ENCODE data around the gene CLCN3.

CLCN3 gene

GRCh38 chr4:169616846-169617245 lies 3.5 kb upstream of the CLCN3 start:
- peaks cover 3% of the 10 kb centered on the region for H3K79me2 ChIP-seq
- H3K9ac ChIP-seq, result no peak overlapping the region
- no peak overlapping the region for H3K4me3 ChIP-seq (ENCODE audit: low read depth, low read length)
- no peaks in the 10 kb centered on the region for H3K9me3 ChIP-seq (ENCODE audit: control insufficient read depth, low read length)
- no peaks in the 10 kb centered on the region for H3K36me3 ChIP-seq (ENCODE audit: control insufficient read depth, insufficient read depth, low read length)
- no peaks in the 10 kb centered on the region for H3K4me1 ChIP-seq
- no peaks in the 10 kb centered on the region for H3K27me3 ChIP-seq (ENCODE audit: control insufficient read depth, insufficient read depth, low read length)
- TF ChIP-seq CTCF (IDR thresholded peaks at IDR 0.05), result no peak
- no peak overlapping the region for H3K4me2 ChIP-seq (ENCODE audit: low read length)
- no peak overlapping the region for H2AFZ ChIP-seq
- no peak overlapping the region for H3K27ac ChIP-seq

- Histone ChIP-seq H3K36me3 (ENCODE audit: control insufficient read depth, insufficient read depth, low read length) (no peaks in the 10 kb centered on the region), H3K4me2 (ENCODE audit: low read length) (no peak overlapping the region), H3K79me2 (peaks cover 3% of the 10 kb centered on the region), H3K4me1 (no peaks in the 10 kb centered on the region), H3K27ac (no peak overlapping the region), H3K9ac (no peak overlapping the region), H3K27me3 (ENCODE audit: control insufficient read depth, insufficient read depth, low read length) (no peaks in the 10 kb centered on the region), H3K9me3 (ENCODE audit: control insufficient read depth, low read length) (no peaks in the 10 kb centered on the region), H3K4me3 (ENCODE audit: low read depth, low read length) (no peak overlapping the region), H2AFZ (no peak overlapping the region)
- TF ChIP-seq CTCF (IDR thresholded peaks at IDR 0.05), result no peak
These were observed 3.1 kb upstream of the CLCN3 start for GRCh38 chr4:169617306-169617705.

GRCh38 chr4:169618286-169618685 lies 2.1 kb upstream of the CLCN3 start:
- TF ChIP-seq CTCF (IDR thresholded peaks at IDR 0.05), result no peak
- no peak overlapping the region for H3K9ac ChIP-seq
- H3K4me3 ChIP-seq (ENCODE audit: low read depth, low read length), result no peak overlapping the region
- H2AFZ ChIP-seq, result no peak overlapping the region
- no peak overlapping the region for H3K27ac ChIP-seq
- H3K4me1 ChIP-seq, result no peaks in the 10 kb centered on the region
- no peaks in the 10 kb centered on the region for H3K9me3 ChIP-seq (ENCODE audit: control insufficient read depth, low read length)
- peaks cover 3% of the 10 kb centered on the region for H3K79me2 ChIP-seq
- no peak overlapping the region for H3K4me2 ChIP-seq (ENCODE audit: low read length)
- H3K36me3 ChIP-seq (ENCODE audit: control insufficient read depth, insufficient read depth, low read length), result no peaks in the 10 kb centered on the region
- H3K27me3 ChIP-seq (ENCODE audit: control insufficient read depth, insufficient read depth, low read length), result no peaks in the 10 kb centered on the region

- Histone ChIP-seq H3K36me3 (ENCODE audit: control insufficient read depth, insufficient read depth, low read length) (no peaks in the 10 kb centered on the region), H3K4me2 (ENCODE audit: low read length) (peak overlapping the region; percentile 98), H3K9ac (no peak overlapping the region), H3K27ac (no peak overlapping the region), H3K79me2 (peaks cover 5% of the 10 kb centered on the region), H3K27me3 (ENCODE audit: control insufficient read depth, insufficient read depth, low read length) (no peaks in the 10 kb centered on the region), H3K4me1 (no peaks in the 10 kb centered on the region), H3K4me3 (ENCODE audit: low read depth, low read length) (no peak overlapping the region), H2AFZ (peak overlapping the region; percentile 92), H3K9me3 (ENCODE audit: control insufficient read depth, low read length) (no peaks in the 10 kb centered on the region)
- TF ChIP-seq CTCF (IDR thresholded peaks at IDR 0.05), result no peak
These were observed 1.4 kb upstream of the CLCN3 start for GRCh38 chr4:169618986-169619385.

GRCh38 chr4:169619518-169619957 lies 840 bp upstream of the CLCN3 start:
- TF ChIP-seq CTCF (IDR thresholded peaks at IDR 0.05), result peak; percentile 40

More at GRCh38 chr4:169619518-169619957, 840 bp upstream of the CLCN3 start:
- Histone ChIP-seq H3K4me3 (ENCODE audit: low read depth, low read length) (peak overlapping the region; percentile 99), H3K27me3 (ENCODE audit: control insufficient read depth, insufficient read depth, low read length) (no peaks in the 10 kb centered on the region), H3K36me3 (ENCODE audit: control insufficient read depth, insufficient read depth, low read length) (no peaks in the 10 kb centered on the region), H3K9me3 (ENCODE audit: control insufficient read depth, low read length) (no peaks in the 10 kb centered on the region), H3K9ac (peak overlapping the region; percentile 84), H2AFZ (peak overlapping the region; percentile 92), H3K27ac (peak overlapping the region; percentile 97), H3K79me2 (peaks cover 5% of the 10 kb centered on the region), H3K4me2 (ENCODE audit: low read length) (peak overlapping the region; percentile 98), H3K4me1 (no peaks in the 10 kb centered on the region)

All from parathyroid adenoma (tissue), 2 donors.